ENCODE data around the gene OVCH2.

GRCh38 chr11:7651700-7652099 is 54.6 kb downstream of the OVCH2 start:
- TF ChIP-seq EZH2 (IDR thresholded peaks at IDR 0.05; ENCODE audit: insufficient read depth, poor library complexity, severe bottlenecking) (no peak), EZH2phosphoT487 (IDR thresholded peaks at IDR 0.05; ENCODE audit: insufficient read depth, low read depth) (no peak)

Measured in GM23248 (cell line).